Mammary epithelial cell (primary cell): ENCODE measurements around the gene RBPJ.

Source experiments
- CTCF ChIP-seq, 2 donors: IDR thresholded peaks in 1 of 2; conservative IDR thresholded peaks in 1 of 2; 2 replicates each; pipeline ENCODE4 v1.5.1; 2011 to 2012; ENCODE audit warnings: inconsistent platforms in 2 of 2, low read length in 2 of 2, mild to moderate bottlenecking in 2 of 2, control low read depth in 1 of 2, low read depth in 1 of 2; ENCODE audit not compliant: insufficient read depth in 1 of 2; ENCODE audit errors: extremely low read depth in 1 of 2
- EZH2 ChIP-seq: IDR thresholded peaks from 2 replicates; pipeline ENCODE4 v1.6.1; 2012; ENCODE audit warnings: low read length, inconsistent platforms, borderline replicate concordance

GRCh38 chr4:26447378-26447777 lies 126.6 kb downstream of the RBPJ start:
- TF ChIP-seq CTCF (conservative IDR thresholded peaks at IDR 0.05 in 1 of 2, IDR thresholded peaks at IDR 0.05 in 1 of 2; ENCODE audit: extremely low read depth in 1 of 2, insufficient read depth in 1 of 2, low read depth in 1 of 2, low read length in 2 of 2) (no peak), EZH2 (no peak)
